HG03280 (cell line): ENCODE data around the gene GPC6.

Experiments used
- ATAC-seq: cut with Tn5 transposase; IDR thresholded peaks from one replicate; pipeline ENCODE4 v1.9.1; 2021; ENCODE audit warnings: mild to moderate bottlenecking, moderate library complexity; ENCODE audit not compliant: unreplicated experiment

The GPC6 gene

GRCh38 chr13:93767180-93767916 is 540.7 kb downstream of the GPC6 start:
- no peak for ATAC-seq

- ATAC-seq, result no peak
Measured at GRCh38 chr13:93767917-93768409, 541.4 kb downstream of the GPC6 start.

GRCh38 chr13:93769101-93769500 is 542.5 kb downstream of the GPC6 start:
- no peak for ATAC-seq

- ATAC-seq, result no peak
Measured at GRCh38 chr13:93769607-93770006, 543.0 kb downstream of the GPC6 start.

- no peak for ATAC-seq
Measured at GRCh38 chr13:93771227-93771626, 544.6 kb downstream of the GPC6 start.

DNA sequence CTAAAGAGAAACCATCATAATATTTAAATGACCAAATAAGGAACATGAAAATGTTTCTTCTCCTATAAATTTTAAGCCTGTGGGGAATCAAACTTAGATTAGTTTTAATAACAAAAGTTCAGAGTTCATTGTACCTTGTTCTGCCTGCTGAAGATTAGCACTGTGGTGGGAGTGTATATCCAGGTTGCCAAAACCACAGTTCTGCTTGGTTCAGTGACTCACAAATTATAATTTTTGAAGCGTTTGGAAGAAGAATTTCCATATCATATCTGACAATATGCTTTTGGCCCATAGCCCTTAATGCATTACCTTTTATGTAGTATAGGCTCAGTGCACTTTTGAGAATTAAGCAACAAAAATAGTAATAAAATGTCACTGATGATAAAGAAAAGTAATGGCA is 545.2 kb downstream of the GPC6 start:
- no peak for ATAC-seq

GRCh38 chr13:93774506-93774905 is 547.9 kb downstream of the GPC6 start:
- no peak for ATAC-seq

DNA sequence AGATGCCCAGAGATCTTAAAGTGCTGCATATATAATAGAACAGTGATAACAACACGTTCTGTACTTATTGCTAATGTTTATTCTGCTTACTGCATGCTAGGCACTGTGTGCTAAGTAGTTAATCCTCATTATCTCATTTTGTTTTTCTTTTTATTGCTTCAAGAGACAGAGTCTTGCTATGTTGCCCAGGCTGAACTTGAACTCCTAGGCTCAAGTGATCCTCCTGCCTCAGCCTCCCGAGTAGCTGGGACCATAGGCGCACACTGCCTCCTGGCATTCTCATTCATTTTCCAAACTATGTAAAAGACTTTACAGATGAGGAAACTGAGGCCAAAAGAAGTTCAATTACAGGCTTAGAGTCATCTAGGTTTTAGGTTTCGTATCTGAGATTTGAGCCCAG is 548.4 kb downstream of the GPC6 start:
- ATAC-seq, result no peak

DNA sequence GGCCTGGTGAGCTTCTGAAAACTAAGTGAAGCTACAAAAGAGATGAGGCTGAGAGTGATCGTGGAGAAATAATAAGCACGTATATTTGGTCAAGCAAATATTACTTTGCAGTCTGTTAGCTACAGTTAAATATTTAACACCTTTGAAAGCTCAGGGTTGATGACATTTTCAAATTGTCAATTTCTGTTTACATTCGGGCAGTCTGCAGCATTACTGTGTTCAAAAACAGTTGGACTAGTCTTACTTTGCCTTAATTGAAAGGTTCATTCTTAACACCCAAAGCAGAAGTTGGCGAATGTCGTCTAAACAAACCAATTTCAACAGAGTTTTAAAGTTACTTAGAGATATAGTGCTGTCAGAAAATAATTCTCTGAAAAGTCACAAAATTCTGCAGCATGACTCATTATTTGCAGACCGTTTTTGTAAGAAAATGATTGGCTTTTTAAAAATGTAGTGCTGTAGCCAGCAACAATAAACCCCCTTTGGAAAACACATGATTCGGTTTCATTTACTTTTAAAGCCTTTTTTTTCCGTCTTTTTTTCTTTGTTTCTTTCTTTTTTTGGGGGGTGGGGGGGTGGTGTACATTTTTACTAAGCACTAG is 549.0 kb downstream of the GPC6 start:
- ATAC-seq, result no peak

- no peak for ATAC-seq
Measured at GRCh38 chr13:93776936-93777335, 550.3 kb downstream of the GPC6 start.

DNA sequence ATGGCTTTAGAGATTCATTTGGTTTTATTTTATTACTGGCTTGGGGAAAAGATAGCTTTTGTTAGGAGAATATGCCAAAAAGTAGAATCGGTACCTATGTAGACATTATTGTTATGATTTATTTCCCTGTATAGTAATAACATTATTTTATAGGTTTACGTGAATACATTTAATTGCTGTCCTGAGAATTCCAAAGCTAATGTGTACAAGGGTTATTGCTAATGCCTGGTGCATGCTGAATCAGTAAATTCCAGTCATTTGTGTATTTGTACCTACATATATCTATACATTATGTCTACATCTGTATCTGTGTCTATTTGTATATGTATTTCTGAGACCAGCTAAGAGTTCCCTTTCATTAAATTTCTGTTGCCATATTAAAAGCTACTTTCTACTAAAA is 550.9 kb downstream of the GPC6 start:
- no peak for ATAC-seq

DNA sequence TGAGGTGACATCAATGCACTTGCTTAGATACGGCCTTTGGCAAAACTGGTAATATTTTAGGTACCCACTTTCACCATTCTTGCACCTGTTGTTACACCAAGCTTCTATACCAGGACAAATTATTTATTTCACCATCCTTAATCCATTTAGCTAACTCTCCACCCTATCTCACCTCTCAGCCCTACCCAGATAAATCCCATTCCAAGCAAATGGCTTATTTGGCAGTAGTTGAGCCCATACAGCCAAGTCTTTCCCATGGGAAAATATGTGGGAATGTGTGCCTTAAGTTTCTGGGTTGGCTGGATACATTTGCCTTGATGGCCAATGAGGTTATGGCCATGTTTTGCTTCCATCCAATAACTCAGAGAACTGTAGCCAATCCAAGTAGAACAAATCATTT is 551.9 kb downstream of the GPC6 start:
- no peak for ATAC-seq

- no peak for ATAC-seq
Measured at GRCh38 chr13:93784191-93784590, 557.6 kb downstream of the GPC6 start.

DNA sequence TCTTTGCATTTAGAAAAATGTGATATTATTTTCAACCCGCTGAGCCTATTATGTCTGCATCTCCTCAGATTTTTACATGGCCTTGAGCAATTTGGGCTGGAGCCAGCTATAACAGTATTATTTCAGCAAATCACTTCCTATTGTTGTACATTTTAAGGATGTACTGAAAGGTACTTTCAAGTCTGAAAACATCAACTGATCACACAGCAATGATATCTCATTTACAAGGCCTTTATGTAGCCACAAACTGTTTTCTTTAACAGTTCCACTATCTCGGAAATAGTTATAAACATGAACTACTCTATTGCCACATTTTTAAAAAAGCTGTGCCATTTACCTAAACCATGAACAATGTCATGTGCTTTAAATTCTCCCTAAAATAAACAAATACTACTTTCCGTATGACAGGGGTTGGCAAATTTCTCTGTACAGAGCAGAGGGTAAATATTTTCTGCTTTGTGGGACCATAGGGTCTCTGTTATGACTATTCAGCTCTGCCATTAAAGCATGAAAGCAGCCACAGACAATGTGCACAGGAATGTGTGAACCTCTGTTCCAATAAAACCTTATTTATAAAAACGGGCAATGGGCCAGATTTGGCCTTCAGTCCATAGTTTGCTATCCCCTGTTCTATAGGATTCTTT is 560.4 kb downstream of the GPC6 start:
- no peak for ATAC-seq

- no peak for ATAC-seq
Measured at GRCh38 chr13:93788456-93788855, 561.8 kb downstream of the GPC6 start.

DNA sequence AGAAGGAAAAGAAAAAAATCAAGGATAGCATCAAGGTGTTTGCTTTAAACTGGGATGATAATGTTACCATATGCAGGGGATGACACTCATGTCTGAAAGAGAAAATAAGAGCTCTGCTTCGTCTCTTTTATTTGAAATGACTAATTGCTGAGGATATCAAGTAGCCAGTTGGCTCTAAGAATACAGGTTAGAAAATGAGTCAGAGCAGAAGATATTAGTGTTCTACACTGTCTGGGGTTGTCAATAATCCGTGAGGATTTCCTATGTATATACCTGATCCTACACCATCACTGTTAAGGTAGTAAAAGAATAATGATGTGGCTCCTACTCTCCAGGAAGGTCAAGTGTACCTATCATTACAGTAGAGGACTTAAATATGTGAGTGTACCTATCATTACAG is 562.5 kb downstream of the GPC6 start:
- ATAC-seq, result no peak

- ATAC-seq, result peak; percentile 80
Measured at GRCh38 chr13:93794197-93794885, 567.7 kb downstream of the GPC6 start.

DNA sequence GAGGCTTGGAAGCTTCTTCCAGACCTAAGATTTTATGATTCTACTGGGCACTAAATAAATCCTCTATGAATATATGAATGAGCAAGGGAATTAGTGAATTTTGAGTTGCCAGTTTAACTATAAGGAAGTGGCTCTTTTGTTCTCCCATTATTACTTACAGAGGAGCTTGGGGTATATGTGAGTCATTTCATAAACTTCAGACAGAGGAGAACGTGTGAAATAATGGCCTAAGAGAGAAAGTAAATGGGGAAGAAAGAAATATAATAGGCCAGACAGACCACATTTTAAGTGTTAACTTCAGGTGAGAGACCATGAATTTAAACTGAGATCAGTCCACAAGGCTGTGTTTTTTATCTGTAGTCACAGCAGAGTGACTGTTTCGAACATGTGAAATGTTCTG is 570.9 kb downstream of the GPC6 start:
- ATAC-seq, result no peak

- ATAC-seq, result no peak
Measured at GRCh38 chr13:93800342-93800741, 573.7 kb downstream of the GPC6 start.

GRCh38 chr13:93805736-93806135 is 579.1 kb downstream of the GPC6 start:
- ATAC-seq, result no peak

- ATAC-seq, result no peak
Measured at GRCh38 chr13:93806861-93807260, 580.3 kb downstream of the GPC6 start.

DNA sequence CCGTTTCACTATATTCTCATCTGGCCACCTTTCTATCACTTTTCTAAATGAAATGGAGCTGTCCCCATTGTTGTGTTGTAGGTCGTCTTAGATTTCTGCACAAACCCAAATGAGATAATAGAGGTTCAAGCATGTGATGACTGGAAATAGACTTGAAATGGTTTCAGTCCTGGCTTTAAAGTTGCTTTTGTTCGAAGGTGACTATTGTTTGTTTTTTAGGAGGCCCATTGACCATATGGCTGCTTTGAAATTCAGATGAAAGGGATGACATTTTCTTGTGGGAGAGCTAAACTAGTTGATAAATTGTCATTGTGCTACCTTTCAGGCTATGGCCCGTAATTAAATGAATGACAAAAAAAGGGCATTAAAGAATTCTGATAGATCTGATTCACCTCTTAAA is 583.7 kb downstream of the GPC6 start:
- no peak for ATAC-seq
